HEK293T (cell line): Measurements from ENCODE around the gene LGR6.

ENCODE experiments used
- ARNT ChIP-seq: fragments of 450-650 bp; IDR thresholded peaks from 2 replicates; pipeline ENCODE4 v1.6.1; 2017; ENCODE audit warnings: mild to moderate bottlenecking
- BHLHE40 ChIP-seq: fragments of 450-650 bp; IDR thresholded peaks from 2 replicates; pipeline ENCODE4 v1.6.1; 2016; ENCODE audit warnings: mild to moderate bottlenecking, moderate library complexity, borderline replicate concordance
- CTBP1 ChIP-seq: fragments of 450-650 bp; IDR thresholded peaks from 2 replicates; pipeline ENCODE4 v1.6.1; 2016; ENCODE audit warnings: borderline replicate concordance
- ELF4 ChIP-seq: fragments of 450-650 bp; IDR thresholded peaks from 2 replicates; pipeline ENCODE4 v1.6.1; 2017; ENCODE audit warnings: antibody characterized with exemption
- FOXK2 ChIP-seq: fragments of 450-650 bp; IDR thresholded peaks from 2 replicates; pipeline ENCODE4 v1.6.1; 2016; ENCODE audit warnings: mild to moderate bottlenecking
- FOXM1 ChIP-seq: fragments of 450-650 bp; IDR thresholded peaks from 2 replicates; pipeline ENCODE4 v1.6.1; 2017; ENCODE audit warnings: mild to moderate bottlenecking, borderline replicate concordance
- L3MBTL2 ChIP-seq: fragments of 450-650 bp; conservative IDR thresholded peaks from 2 replicates; pipeline ENCODE4 v1.6.1; 2016; ENCODE audit warnings: mild to moderate bottlenecking
- NFRKB ChIP-seq: fragments of 450-650 bp; IDR thresholded peaks from 2 replicates; pipeline ENCODE4 v1.6.1; 2016; ENCODE audit warnings: mild to moderate bottlenecking, moderate library complexity
- PKNOX1 ChIP-seq: fragments of 450-650 bp; IDR thresholded peaks from 2 replicates; pipeline ENCODE4 v1.6.1; 2016
- SP1 ChIP-seq: fragments of 450-650 bp; IDR thresholded peaks from 2 replicates; pipeline ENCODE4 v1.6.1; 2017
- SUZ12 ChIP-seq: fragments of 450-650 bp; IDR thresholded peaks from 2 replicates; pipeline ENCODE4 v1.6.1; 2016; ENCODE audit warnings: mild to moderate bottlenecking
- ZNF384 ChIP-seq: fragments of 450-650 bp; IDR thresholded peaks from 2 replicates; pipeline ENCODE4 v1.6.1; 2016

GRCh38 chr1:202208351-202208857, 14.8 kb downstream of the LGR6 start:
- TF ChIP-seq ARNT (no peak), CTBP1 (no peak), SUZ12 (no peak), FOXM1 (no peak), FOXK2 (no peak), ELF4 (no peak), PKNOX1 (no peak), BHLHE40 (no peak), ZNF384 (no peak), NFRKB (no peak), SP1 (no peak), L3MBTL2 (no peak)
